MM.1S (cell line): ENCODE measurements around the gene MEAK7.

Source experiments
- DNase-seq: peaks from one replicate; pipeline ENCODE4 v3.0.0-alpha.2; 2015
- H2AFZ ChIP-seq: fragments of 300-600 bp; sonication (generic); 2 replicates; pipeline ENCODE4 v1.6.0; 2016; ENCODE audit warnings: antibody characterized with exemption, low read length
- H3F3A ChIP-seq: fragments of 300-600 bp; sonication (generic); 2 replicates; pipeline ENCODE4 v1.6.1; 2016; ENCODE audit warnings: mild to moderate bottlenecking, antibody characterized with exemption, low read length, moderate library complexity, mixed read lengths; ENCODE audit not compliant: insufficient read depth
- H3K27ac ChIP-seq: fragments of 300-600 bp; sonication (generic); 2 replicates; pipeline ENCODE4 v1.5.1; 2016; ENCODE audit warnings: mild to moderate bottlenecking, low read length
- H3K27me3 ChIP-seq: fragments of 300-600 bp; sonication (generic); replicated peaks from 2 replicates; pipeline ENCODE4 v1.6.0; 2016; ENCODE audit warnings: low read length; ENCODE audit not compliant: insufficient read depth
- H3K36me3 ChIP-seq: fragments of 300-600 bp; sonication (generic); replicated peaks from 2 replicates; pipeline ENCODE4 v1.6.1; 2016; ENCODE audit warnings: mild to moderate bottlenecking, low read length, mixed read lengths; ENCODE audit not compliant: insufficient read depth
- H3K4me1 ChIP-seq: fragments of 300-600 bp; sonication (generic); 2 replicates; pipeline ENCODE4 v1.6.1; 2016; ENCODE audit warnings: low read length, mixed read lengths
- H3K4me2 ChIP-seq: fragments of 300-600 bp; sonication (generic); 2 replicates; pipeline ENCODE4 v1.6.0; 2016; ENCODE audit warnings: low read depth, low read length
- H3K4me3 ChIP-seq: fragments of 300-600 bp; sonication (generic); 2 replicates; pipeline ENCODE4 v1.5.1; 2016; ENCODE audit warnings: low read length, mixed read lengths
- H3K79me2 ChIP-seq: fragments of 300-600 bp; sonication (generic); 2 replicates; pipeline ENCODE4 v1.6.1; 2016; ENCODE audit warnings: mixed run types, low read length, mixed read lengths
- H3K9ac ChIP-seq: fragments of 300-600 bp; sonication (generic); 2 replicates; pipeline ENCODE4 v1.6.1; 2016; ENCODE audit warnings: low read length, mixed read lengths
- H3K9me2 ChIP-seq: fragments of 300-600 bp; sonication (generic); replicated peaks from 2 replicates; pipeline ENCODE4 v1.6.1; 2016; ENCODE audit warnings: mild to moderate bottlenecking, low read length, mixed read lengths; ENCODE audit not compliant: insufficient read depth
- H3K9me3 ChIP-seq: fragments of 300-600 bp; sonication (generic); replicated peaks from 2 replicates; pipeline ENCODE4 v1.6.1; 2016; ENCODE audit warnings: mild to moderate bottlenecking, low read length, mixed read lengths; ENCODE audit not compliant: insufficient read depth
- H4K20me1 ChIP-seq: fragments of 300-600 bp; sonication (generic); 2 replicates; pipeline ENCODE4 v1.6.1; 2016; ENCODE audit warnings: mild to moderate bottlenecking, low read length, moderate library complexity, mixed read lengths; ENCODE audit not compliant: insufficient read depth
- EZH2 ChIP-seq: fragments of 300-600 bp; sonication (generic); optimal IDR thresholded peaks from 2 replicates; pipeline ENCODE3; 2017; ENCODE audit warnings: low read depth, mild to moderate bottlenecking, antibody characterized with exemption, low read length, mixed read lengths
- EZH2phosphoT487 ChIP-seq: fragments of 300-600 bp; sonication (generic); IDR thresholded peaks from 2 replicates; pipeline ENCODE4 v1.6.1; 2018; ENCODE audit warnings: antibody characterized with exemption, low read length
- TF ChIP-seq, protein P1 (sequence below): fragments of 300-600 bp; sonication (generic); IDR thresholded peaks from 2 replicates; pipeline ENCODE4 v1.5.1; 2016; ENCODE audit warnings: antibody characterized with exemption, low read length, mixed read lengths

The MEAK7 gene

DNA sequence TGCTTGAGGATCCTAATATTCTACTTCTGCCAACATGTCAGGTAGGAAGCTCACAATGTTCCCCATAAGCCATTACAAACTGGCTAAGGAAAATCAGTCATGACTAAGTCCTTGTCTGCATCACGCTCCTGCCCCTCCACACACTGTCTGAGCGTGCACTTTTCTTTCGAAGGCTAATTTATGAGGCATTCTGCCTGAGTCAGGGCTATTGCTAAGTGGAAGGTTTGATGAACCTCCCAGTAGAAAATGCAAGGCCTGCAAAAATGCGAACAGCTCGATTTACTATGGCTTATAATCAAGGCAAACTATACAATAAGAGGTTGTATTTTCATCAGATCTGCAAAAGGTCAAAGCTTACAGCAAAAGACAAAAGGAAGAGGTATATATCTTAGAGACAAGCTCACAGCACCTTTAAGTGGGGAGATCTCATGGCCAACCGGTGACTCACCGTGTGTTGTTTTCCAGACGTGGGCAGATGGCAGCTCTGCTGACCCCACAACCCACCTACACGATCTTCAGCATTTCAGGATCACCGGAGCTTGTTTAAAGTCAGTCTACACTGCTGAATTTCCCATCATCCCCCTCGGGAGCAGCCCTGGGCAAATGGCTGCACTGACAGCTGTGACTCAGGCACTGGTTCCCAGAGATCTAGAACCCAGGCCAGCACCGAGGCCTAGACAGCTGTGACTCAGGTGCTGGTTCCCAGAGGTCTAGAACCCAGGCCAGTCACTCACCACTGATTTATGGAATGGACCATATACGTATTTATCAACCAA, 26.1 kb downstream of the MEAK7 start:
- H3K4me1 ChIP-seq, result no peaks in the 10 kb centered on the region
- no peak for DNase-seq
- TF ChIP-seq EZH2, result no peak
- no peak for TF ChIP-seq EZH2phosphoT487
- TF ChIP-seq, protein P1, sequence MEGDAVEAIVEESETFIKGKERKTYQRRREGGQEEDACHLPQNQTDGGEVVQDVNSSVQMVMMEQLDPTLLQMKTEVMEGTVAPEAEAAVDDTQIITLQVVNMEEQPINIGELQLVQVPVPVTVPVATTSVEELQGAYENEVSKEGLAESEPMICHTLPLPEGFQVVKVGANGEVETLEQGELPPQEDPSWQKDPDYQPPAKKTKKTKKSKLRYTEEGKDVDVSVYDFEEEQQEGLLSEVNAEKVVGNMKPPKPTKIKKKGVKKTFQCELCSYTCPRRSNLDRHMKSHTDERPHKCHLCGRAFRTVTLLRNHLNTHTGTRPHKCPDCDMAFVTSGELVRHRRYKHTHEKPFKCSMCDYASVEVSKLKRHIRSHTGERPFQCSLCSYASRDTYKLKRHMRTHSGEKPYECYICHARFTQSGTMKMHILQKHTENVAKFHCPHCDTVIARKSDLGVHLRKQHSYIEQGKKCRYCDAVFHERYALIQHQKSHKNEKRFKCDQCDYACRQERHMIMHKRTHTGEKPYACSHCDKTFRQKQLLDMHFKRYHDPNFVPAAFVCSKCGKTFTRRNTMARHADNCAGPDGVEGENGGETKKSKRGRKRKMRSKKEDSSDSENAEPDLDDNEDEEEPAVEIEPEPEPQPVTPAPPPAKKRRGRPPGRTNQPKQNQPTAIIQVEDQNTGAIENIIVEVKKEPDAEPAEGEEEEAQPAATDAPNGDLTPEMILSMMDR, result no peak
- H3K4me3 ChIP-seq, result no peak overlapping the region
- H2AFZ ChIP-seq, result no peak overlapping the region
- no peaks in the 10 kb centered on the region for H3K9me2 ChIP-seq
- H3F3A ChIP-seq, result no peaks in the 10 kb centered on the region
- H4K20me1 ChIP-seq, result no peaks in the 10 kb centered on the region
- H3K27ac ChIP-seq, result no peak overlapping the region
- no peaks in the 10 kb centered on the region for H3K27me3 ChIP-seq
- no peak overlapping the region for H3K9ac ChIP-seq
- H3K79me2 ChIP-seq, result no peaks in the 10 kb centered on the region
- no peaks in the 10 kb centered on the region for H3K36me3 ChIP-seq
- H3K9me3 ChIP-seq, result no peaks in the 10 kb centered on the region
- no peak overlapping the region for H3K4me2 ChIP-seq

DNA sequence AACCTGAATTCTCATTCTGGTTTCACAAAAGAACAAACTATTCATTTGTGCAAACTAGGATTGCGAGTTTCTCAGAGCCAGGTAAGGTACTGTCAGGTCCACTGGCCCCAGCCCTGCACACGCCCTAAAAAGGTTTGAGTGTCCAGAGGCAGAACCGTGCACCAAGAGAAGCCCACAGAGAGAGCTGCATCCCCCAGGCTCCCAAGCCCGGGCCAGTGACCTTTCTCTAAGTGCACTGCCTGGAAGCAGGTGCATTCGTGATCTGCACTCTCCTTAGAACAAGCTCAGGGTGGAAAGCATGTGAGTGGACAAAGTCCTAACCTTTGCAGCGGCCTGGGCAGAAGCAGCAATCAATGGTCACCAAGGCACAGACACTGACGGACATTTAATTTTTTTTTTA, 26.8 kb downstream of the MEAK7 start:
- H3K79me2 ChIP-seq, result no peaks in the 10 kb centered on the region
- TF ChIP-seq EZH2 (no peak), EZH2phosphoT487 (no peak)
- TF ChIP-seq, protein P1, result no peak
- no peaks in the 10 kb centered on the region for H3F3A ChIP-seq
- no peak overlapping the region for H3K27ac ChIP-seq
- no peak overlapping the region for H3K4me3 ChIP-seq
- no peaks in the 10 kb centered on the region for H3K27me3 ChIP-seq
- H3K9me2 ChIP-seq, result no peaks in the 10 kb centered on the region
- H3K36me3 ChIP-seq, result no peaks in the 10 kb centered on the region
- no peaks in the 10 kb centered on the region for H3K9me3 ChIP-seq
- H3K4me1 ChIP-seq, result no peaks in the 10 kb centered on the region
- no peak overlapping the region for H2AFZ ChIP-seq
- no peak for DNase-seq
- H3K9ac ChIP-seq, result no peak overlapping the region
- H4K20me1 ChIP-seq, result no peaks in the 10 kb centered on the region
- H3K4me2 ChIP-seq, result no peak overlapping the region

DNA sequence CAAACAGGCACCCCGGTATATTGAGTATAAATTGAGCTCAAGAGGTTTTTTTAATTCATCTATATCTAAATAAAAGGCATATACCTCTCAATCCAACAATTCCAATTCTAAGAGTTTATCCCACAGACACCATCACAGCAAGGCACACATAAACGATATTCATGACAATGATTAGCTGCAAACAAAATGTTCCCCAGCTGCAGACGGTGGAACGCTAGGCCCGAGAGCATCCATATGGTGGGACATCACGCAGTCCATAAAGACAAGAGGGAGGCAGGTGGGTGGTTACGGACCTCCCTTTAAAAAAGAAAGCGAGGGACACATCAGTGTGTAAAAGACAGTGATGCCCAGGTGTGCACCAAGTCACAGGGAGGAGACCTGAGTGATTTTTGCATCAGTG, 28.1 kb downstream of the MEAK7 start:
- H3K4me3 ChIP-seq, result no peak overlapping the region
- no peaks in the 10 kb centered on the region for H3K27me3 ChIP-seq
- no peak for TF ChIP-seq EZH2
- no peak for TF ChIP-seq EZH2phosphoT487
- TF ChIP-seq, protein P1, result no peak
- no peak for DNase-seq
- H3K4me2 ChIP-seq, result no peak overlapping the region
- no peaks in the 10 kb centered on the region for H3F3A ChIP-seq
- no peaks in the 10 kb centered on the region for H3K9me2 ChIP-seq
- H3K27ac ChIP-seq, result no peak overlapping the region
- no peak overlapping the region for H2AFZ ChIP-seq
- no peaks in the 10 kb centered on the region for H3K4me1 ChIP-seq
- no peak overlapping the region for H3K9ac ChIP-seq
- H3K36me3 ChIP-seq, result no peaks in the 10 kb centered on the region
- no peaks in the 10 kb centered on the region for H3K9me3 ChIP-seq
- H3K79me2 ChIP-seq, result no peaks in the 10 kb centered on the region
- no peaks in the 10 kb centered on the region for H4K20me1 ChIP-seq
